ENCODE results near the gene ADAM15. TPM values are rescaled to one million over a fixed set of nuclear protein-coding genes. Genes with fewer than 3 reads are reported as not detected.
A peak's percentile ranks its signal among the peaks of the same experiment; 100 is the strongest.

The ADAM15 gene
- total RNA-seq (2021; fragmentation: NEBNext Ultra II Directional; extraction: Animal tissue kit (Norgen Biotek cat#: 25700)) (32.2 and 32.9 TPM in 2 replicates), polyA plus RNA-seq (2011; rRNA removed) (37.6 and 51.2 TPM in 2 replicates), polyA minus RNA-seq (2011; rRNA and poly(A)+ RNA removed) (40.1 and 41.1 TPM in 2 replicates)
- 30.7 TPM for polyA plus RNA-seq (2011; cell fraction: cytosol; rRNA removed)
- 105 TPM for polyA plus RNA-seq (2011; cell fraction: nucleus; rRNA removed)
- polyA plus RNA-seq (2012, experiment 1 of 2), result 19.9 to 42.2 TPM (median 37.8 TPM) in 4 replicates
- 40.9 TPM for polyA plus RNA-seq (2012, experiment 2 of 2)
- polyA plus RNA-seq (2013, experiment 1 of 2), result 29.2 TPM
- 29.2 TPM for polyA plus RNA-seq (2013, experiment 2 of 2)
- 45.4 TPM for polyA minus RNA-seq (2011; cell fraction: cytosol; rRNA and poly(A)+ RNA removed)
- polyA minus RNA-seq (2011; cell fraction: nucleus; rRNA and poly(A)+ RNA removed), result 30.4 TPM
- long read RNA-seq, experiment 1, partial matches to known transcripts, result 19 of 29 reads
- long read RNA-seq, experiment 1, other reads (novel, unspliced or antisense), result 6 of 29 reads
- long read RNA-seq, experiment 2, partial matches to known transcripts, result 0 of 1 reads
- long read RNA-seq, experiment 2, other reads (novel, unspliced or antisense), result 0 of 1 reads

DNA sequence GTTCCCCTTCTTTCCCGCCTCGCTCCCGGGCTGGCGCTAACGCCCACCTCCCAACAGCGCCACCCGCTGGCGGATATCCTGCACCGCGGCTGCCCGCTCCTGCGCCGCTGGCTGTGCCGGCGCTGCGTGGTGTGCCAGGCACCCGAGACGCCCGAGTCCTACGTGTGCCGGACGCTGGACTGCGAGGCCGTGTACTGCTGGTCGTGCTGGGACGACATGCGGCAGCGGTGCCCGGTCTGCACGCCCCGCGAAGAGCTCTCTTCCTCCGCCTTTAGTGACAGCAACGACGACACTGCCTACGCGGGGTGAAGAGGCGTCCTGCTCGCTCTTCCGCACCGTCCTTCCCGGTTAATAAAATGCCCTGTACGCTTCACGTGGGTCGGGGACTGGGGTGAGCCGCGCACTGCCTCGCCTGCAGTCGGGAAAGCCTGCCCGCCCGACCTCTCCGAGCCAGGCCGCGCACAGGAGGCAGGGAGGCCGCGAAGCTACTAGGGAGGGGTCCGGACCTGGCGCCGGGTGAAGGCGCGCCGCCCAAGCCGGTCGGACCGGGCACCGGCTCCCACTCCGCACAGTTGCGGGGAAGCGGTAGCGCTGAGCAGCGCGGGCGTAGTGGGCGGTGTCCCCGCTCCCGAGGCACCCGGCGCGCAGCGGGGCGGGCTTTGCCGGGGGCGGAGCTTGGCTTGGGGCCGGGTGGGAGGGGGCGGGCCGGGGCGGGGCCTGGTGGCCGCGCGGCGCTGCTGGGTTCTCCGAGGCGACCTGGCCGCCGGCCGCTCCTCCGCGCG is at the start of gene ADAM15:
Gene ADAM15 (plus strand): TSS at position 757 of the 782 bp plus-strand sequence. CDS start 71 bp downstream, outside the sequence.
- H3K23ac ChIP-seq (ENCODE audit: insufficient read length), result no peak within 1 kb of the TSS
- DNase-seq (ENCODE audit: low read depth in 1 of 2, low spot score in 2 of 2), result peak in 1 of 2 experiments; percentile 95
- peak within 1 kb of the TSS; percentile 95 for H4K91ac ChIP-seq (replicated peaks; ENCODE audit: insufficient read length, low read length)
- H2BK20ac ChIP-seq (ENCODE audit: low read length), result 0 out of 2 replicates have a peak within 1 kb of the TSS, but pooled peaks have one; percentile 90
- ChIA-PET POLR2A (ENCODE audit: partially characterized antibody) (interaction anchor here (0.7 to 2.6 kb wide), 17 partner anchors 10 to 114 kb away, joined by 3 to 9 read pairs (median 3); partner anchors contain the start of genes EFNA4, LENEP, PBXIP1 and PMVK), CTCF (ENCODE audit: partially characterized antibody) (interaction anchor here (0.8 to 33.9 kb wide), 26 partner anchors 2 to 477 kb away, joined by 3 to 907 read pairs (median 4); partner anchors contain the start of genes ADAM15, DCST1, DCST2 and EFNA3)
- no peaks in the 10 kb centered on the region for H3K79me1 ChIP-seq (ENCODE audit: low read depth, low read length)
- no peak within 1 kb of the TSS for H3K27ac ChIP-seq (ENCODE audit: low read depth, low read length)
- H3K79me2 ChIP-seq (ENCODE audit: control insufficient read depth in 1 of 2, insufficient read depth in 2 of 2, low read length in 2 of 2), result no peaks in the 10 kb centered on the region
- peaks cover 0 to 18% (median 12%) of the 10 kb centered on the region in 4 experiments; a peak in 5 of 7 replicates for H3K27me3 ChIP-seq (replicated peaks in 1 of 4; ENCODE audit: control insufficient read depth in 3 of 4, extremely low read depth in 1 of 4, insufficient read depth in 3 of 4, low read length in 3 of 4)
- no peak within 1 kb of the TSS for H3K14ac ChIP-seq (ENCODE audit: insufficient read length)
- H3K18ac ChIP-seq (ENCODE audit: extremely low read depth, low read length), result peak within 1 kb of the TSS; percentile 96
- peak within 1 kb of the TSS; percentile 93 for H2BK5ac ChIP-seq (ENCODE audit: low read depth, low read length)
- H3K56ac ChIP-seq (replicated peaks; ENCODE audit: insufficient read length, low read depth, low read length), result peak within 1 kb of the TSS; percentile 73
- H3K9me3 ChIP-seq (ENCODE audit: insufficient read depth in 2 of 2, low read depth in 1 of 2, low read length in 1 of 2), result no peaks in the 10 kb centered on the region
- H3K4me3 ChIP-seq (ENCODE audit: extremely low read depth in 1 of 4, insufficient read depth in 2 of 4, low read depth in 3 of 4, low read length in 4 of 4), result peak within 1 kb of the TSS; percentile 32 to 76 (median 62)
- H4K8ac ChIP-seq (ENCODE audit: extremely low read depth, insufficient read depth, low read length), result peak within 1 kb of the TSS; percentile 73
- H4K20me1 ChIP-seq (replicated peaks in 1 of 2; ENCODE audit: control insufficient read depth in 1 of 2, insufficient read depth in 2 of 2, low read length in 2 of 2), result peaks cover 2 to 7% of the 10 kb centered on the region in 2 experiments
- peaks cover 16% of the 10 kb centered on the region for H3K23me2 ChIP-seq (ENCODE audit: low read depth, low read length)
- peak within 1 kb of the TSS; percentile 98; the same call in 1 of the 2 replicates for H2BK12ac ChIP-seq (ENCODE audit: low read depth, low read length)
- H3K4ac ChIP-seq (replicated peaks; ENCODE audit: insufficient read length, low read depth, low read length), result peak within 1 kb of the TSS; percentile 89
- no peak for FAIRE-seq
- H4K5ac ChIP-seq (ENCODE audit: insufficient read length, low read depth, low read length), result peak within 1 kb of the TSS; percentile 47
- no peak within 1 kb of the TSS for H2BK120ac ChIP-seq (replicated peaks; ENCODE audit: low read depth, low read length)
- no peaks in the 10 kb centered on the region for H3K36me3 ChIP-seq (ENCODE audit: control insufficient read depth in 2 of 4, insufficient read depth in 4 of 4, low read length in 3 of 4)
- peak within 1 kb of the TSS; percentile 17 to 54 (median 48); a peak in 6 of 7 replicates for H3K9ac ChIP-seq (replicated peaks in 1 of 4; ENCODE audit: extremely low read depth in 1 of 4, low read depth in 3 of 4, low read length in 3 of 4)
- H3K4me1 ChIP-seq (replicated peaks in 1 of 4; ENCODE audit: control insufficient read depth in 3 of 4, insufficient read depth in 4 of 4, low read length in 3 of 4), result peaks cover 4 to 28% (median 10%) of the 10 kb centered on the region in 4 experiments; a peak in 6 of 7 replicates
- peak within 1 kb of the TSS; percentile 92; the same call in 1 of the 2 replicates for H2BK15ac ChIP-seq (ENCODE audit: low read length)
- H2AFZ ChIP-seq (ENCODE audit: low read length), result peak within 1 kb of the TSS; percentile 92
- peak within 1 kb of the TSS; percentile 42 to 100 for H3K4me2 ChIP-seq (ENCODE audit: insufficient read depth in 1 of 2, low read depth in 2 of 2, low read length in 2 of 2)
- WGBS, 2 experiments (ENCODE audit: extremely low coverage in 1 of 2, insufficient coverage in 1 of 2, insufficient read length in 1 of 2, insufficient replicate concordance in 2 of 2, low coverage in 1 of 2, low lambda C conversion rate in 2 of 2, missing lambda C conversion rate in 1 of 2), result 2% methylated on average over 34 of the region's 99 CpGs; no CpG with 5 or more reads in 1 of the 2 experiments
- no peak within 1 kb of the TSS for H2AK5ac ChIP-seq (ENCODE audit: low read depth, low read length)
- TF ChIP-seq, protein P1, sequence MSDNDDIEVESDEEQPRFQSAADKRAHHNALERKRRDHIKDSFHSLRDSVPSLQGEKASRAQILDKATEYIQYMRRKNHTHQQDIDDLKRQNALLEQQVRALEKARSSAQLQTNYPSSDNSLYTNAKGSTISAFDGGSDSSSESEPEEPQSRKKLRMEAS (IDR thresholded peaks at IDR 0.05), result peak; percentile 83
- TF ChIP-seq POLR2AphosphoS5 (IDR thresholded peaks at IDR 0.05; ENCODE audit: low read depth, low read length) (no peak; the same call in 1 of the 2 replicates), EGR1 (IDR thresholded peaks at IDR 0.05; ENCODE audit: borderline replicate concordance, low read depth, low read length) (peak; percentile 51; the same call in 1 of the 2 replicates), HDAC2 (IDR thresholded peaks at IDR 0.05; ENCODE audit: borderline replicate concordance in 1 of 2, low read depth in 2 of 2, low read length in 2 of 2) (no peak), SUZ12 (IDR thresholded peaks at IDR 0.05; ENCODE audit: low read length) (peak; percentile 2; the same call in 1 of the 2 replicates), RAD21 (IDR thresholded peaks at IDR 0.05 in 1 of 2, conservative IDR thresholded peaks at IDR 0.05 in 1 of 2; ENCODE audit: low read depth in 2 of 2, low read length in 2 of 2) (peak; percentile 51 to 65), ZNF274 (IDR thresholded peaks at IDR 0.05; ENCODE audit: borderline replicate concordance, extremely low read depth, low read length) (no peak)

Data from H1 (cell line).